ENCODE data around the gene C4A.
"Not testable (repeated sequence)": the region's sequence is repeated elsewhere in the genome, so short reads cannot be mapped to it uniquely, and the experiment has no call there.

C4A gene

GRCh38 chr6:31978831-31979230 is 3.0 kb upstream of the C4A start:
- no peak for DNase-seq

GRCh38 chr6:31979238-31979898 is 2.5 kb upstream of the C4A start:
- no peak for DNase-seq

- not testable (repeated sequence) for DNase-seq
These were observed 1.5 kb upstream of the C4A start for GRCh38 chr6:31980195-31980876.

- DNase-seq = not testable (repeated sequence)
These were observed 859 bp upstream of the C4A start for GRCh38 chr6:31980998-31981397.

GRCh38 chr6:31989363-31989762 is 7.5 kb downstream of the C4A start:
- DNase-seq = not testable (repeated sequence)

- DNase-seq = not testable (repeated sequence)
These were observed 12.6 kb downstream of the C4A start for GRCh38 chr6:31994421-31994820.

- DNase-seq = not testable (repeated sequence)
These were observed 14.5 kb downstream of the C4A start for GRCh38 chr6:31996385-31996784.

GRCh38 chr6:32002546-32003268 is 20.9 kb downstream of the C4A start:
- not testable (repeated sequence) for DNase-seq

- DNase-seq = not testable (repeated sequence)
These were observed 21.4 kb downstream of the C4A start for GRCh38 chr6:32003301-32003700.

GRCh38 chr6:32004393-32004792 is 22.5 kb downstream of the C4A start:
- not testable (repeated sequence) for DNase-seq

GRCh38 chr6:32004864-32005537 is 23.1 kb downstream of the C4A start:
- DNase-seq = not testable (repeated sequence)

GRCh38 chr6:32005538-32005880 is 23.7 kb downstream of the C4A start:
- DNase-seq = not testable (repeated sequence)

- DNase-seq = not testable (repeated sequence)
These were observed 24.2 kb downstream of the C4A start for GRCh38 chr6:32005991-32006529.

GRCh38 chr6:32007086-32007485 is 25.2 kb downstream of the C4A start:
- DNase-seq = not testable (repeated sequence)

GRCh38 chr6:32008037-32008436 is 26.2 kb downstream of the C4A start:
- DNase-seq = not testable (repeated sequence)

GRCh38 chr6:32008616-32009015 is 26.8 kb downstream of the C4A start:
- not testable (repeated sequence) for DNase-seq

GRCh38 chr6:32009537-32009936 is 27.7 kb downstream of the C4A start:
- not testable (repeated sequence) for DNase-seq

GRCh38 chr6:32010856-32011530 is 29.1 kb downstream of the C4A start:
- DNase-seq = not testable (repeated sequence)

- peak in 2 of 58 donors; percentile 13 to 21 for DNase-seq
These were observed 31.2 kb downstream of the C4A start for GRCh38 chr6:32012941-32013617.

- DNase-seq = not testable (repeated sequence)
These were observed 31.9 kb downstream of the C4A start for GRCh38 chr6:32013738-32014137.
